Caco-2 (cell line): ENCODE measurements around the gene ANKRD63. TPM values are rescaled to one million over a fixed set of nuclear protein-coding genes. Genes with fewer than 3 reads are reported as not detected.

Experiments used
- BruUV-seq: library from RNA; stranded (reverse); fragments of 400-500 nt; replicated peaks from 2 replicates; lab custom pipeline; 2021; lab: Mats Ljungman, UMichigan
- CTCF ChIA-PET: fragments of 300-600 bp; sonication (Branson Sonifier 250); formaldehyde crosslinking; loops from one replicate; lab custom pipeline; 2022; ENCODE audit warnings: antibody characterized with exemption; lab: Charles Lee
- POLR2A ChIA-PET: fragments of 300-600 bp; sonication (Branson Sonifier 250); formaldehyde crosslinking; loops from one replicate; lab custom pipeline; 2022; ENCODE audit warnings: antibody characterized with exemption; lab: Charles Lee
- DNase-seq, 2 experiments: peaks; one replicate each; pipeline versions ENCODE4 v3.0.0 to v3.0.0-alpha.2; 2020 to 2022
- H3K27me3 ChIP-seq: replicated peaks from 2 replicates; pipeline ENCODE4 v1.6.0; 2011; ENCODE audit warnings: low read length; ENCODE audit not compliant: control insufficient read depth, insufficient read depth
- H3K36me3 ChIP-seq: 2 replicates; pipeline ENCODE4 v1.5.1; 2011; ENCODE audit warnings: low read length; ENCODE audit not compliant: control insufficient read depth, insufficient read depth
- H3K4me1 ChIP-seq: fragments of 250-450 bp; sonication (Bioruptor Pico); 2 replicates; pipeline ENCODE4 v1.5.1; 2020; ENCODE audit warnings: mild to moderate bottlenecking
- H3K4me3 ChIP-seq: 2 replicates; pipeline ENCODE4 v1.5.1; 2011; ENCODE audit warnings: low read depth, mild to moderate bottlenecking, control low read depth, low read length
- H3K9me3 ChIP-seq: fragments of 250-450 bp; sonication (Bioruptor Pico); 2 replicates; pipeline ENCODE4 v1.5.1; 2020; ENCODE audit warnings: mild to moderate bottlenecking, moderate library complexity
- H3K27ac Mint-ChIP-seq: one replicate; pipeline ENCODE4 v1.8.0; 2022; ENCODE audit warnings: mixed read lengths; ENCODE audit not compliant: unreplicated experiment
- H3K27me3 Mint-ChIP-seq: one replicate; pipeline ENCODE4 v1.8.0; 2022; ENCODE audit warnings: mixed read lengths; ENCODE audit not compliant: insufficient read depth, unreplicated experiment
- H3K36me3 Mint-ChIP-seq: one replicate; pipeline ENCODE4 v1.8.0; 2022; ENCODE audit warnings: mild to moderate bottlenecking, mixed read lengths; ENCODE audit not compliant: insufficient read depth, unreplicated experiment
- H3K4me1 Mint-ChIP-seq: one replicate; pipeline ENCODE4 v1.8.0; 2022; ENCODE audit warnings: low read depth, mixed read lengths; ENCODE audit not compliant: unreplicated experiment
- H3K4me3 Mint-ChIP-seq: one replicate; pipeline ENCODE4 v1.8.0; 2022; ENCODE audit warnings: mild to moderate bottlenecking, moderate library complexity, mixed read lengths; ENCODE audit not compliant: unreplicated experiment
- H3K9me3 Mint-ChIP-seq: one replicate; pipeline ENCODE4 v1.8.0; 2022; ENCODE audit warnings: mixed read lengths; ENCODE audit not compliant: unreplicated experiment
- intact Hi-C: fragments of 100-400 bp; cut with micrococcal nuclease; formaldehyde crosslinking; loops from one replicate; pipeline ENCODE4 v1.10.0; 2022; ENCODE audit not compliant: unreplicated experiment
- total RNA-seq: library from RNA; stranded (reverse); gene quantifications from 2 replicates; pipeline ENCODE4 v1.2.3, GENCODE V29; 2022
- TF ChIP-seq, protein P1 (sequence below), 2 experiments: fragments of 200-600 bp in 1 of 2; IDR thresholded peaks; 1 replicate in 1 of 2; 2 replicates in 1 of 2; pipeline versions ENCODE4 v1.5.1 to v1.8.0; 2011 to 2022; ENCODE audit warnings: antibody characterized with exemption in 1 of 2, control low read depth in 1 of 2, inconsistent platforms in 1 of 2, low read depth in 1 of 2, low read length in 1 of 2, mild to moderate bottlenecking in 1 of 2, moderate library complexity in 1 of 2; ENCODE audit not compliant: insufficient read depth in 1 of 2, severe bottlenecking in 1 of 2, unreplicated experiment in 1 of 2

Gene ANKRD63
- total RNA-seq, 1 experiment from 2014 or later, result 0.79 TPM

DNA sequence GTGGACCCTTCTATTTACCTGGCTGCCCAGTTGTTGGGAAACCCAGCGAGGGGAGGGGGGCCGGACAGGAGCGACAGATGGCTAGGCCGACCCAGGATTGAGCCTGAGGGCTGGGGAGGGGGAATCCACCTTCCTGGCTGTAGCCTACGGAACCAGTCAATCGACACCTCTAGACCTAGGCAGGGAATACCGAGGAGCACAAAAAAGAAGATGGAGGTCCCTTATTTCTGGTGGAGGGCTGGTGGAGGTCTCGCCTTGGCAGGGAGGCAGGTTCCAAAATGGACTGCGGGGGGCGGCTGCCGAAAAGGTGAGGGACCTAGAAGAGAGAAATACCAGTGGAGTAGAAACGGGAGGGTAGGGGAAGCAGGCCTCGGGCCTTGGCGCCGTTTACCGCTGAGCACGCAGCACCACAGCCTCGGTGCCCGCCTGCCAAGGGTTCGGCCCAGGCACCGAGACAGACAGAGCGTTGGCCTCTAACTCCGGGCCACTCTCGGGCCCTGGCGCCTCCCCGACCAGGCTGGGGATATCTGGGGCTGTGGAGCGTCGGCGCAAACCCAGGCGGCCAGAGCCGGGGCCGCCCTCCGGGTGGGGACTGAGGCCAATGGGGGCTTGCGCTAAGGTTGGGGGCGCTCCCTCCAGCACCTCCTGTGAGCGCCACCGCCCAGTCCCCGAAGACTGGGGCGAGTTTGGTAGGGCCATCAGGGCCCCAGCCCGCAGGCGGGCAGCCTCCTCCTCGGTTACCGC, 1.6 kb downstream of the ANKRD63 start:
- no TSS peak for BruUV-seq
- Histone ChIP-seq H3K27me3 (no peaks in the 10 kb centered on the region), H3K9me3 (no peaks in the 10 kb centered on the region), H3K4me1 (no peaks in the 10 kb centered on the region; the same call in 1 of the 2 replicates), H3K36me3 (no peaks in the 10 kb centered on the region), H3K4me3 (no peak overlapping the region)
- Mint-ChIP-seq H3K27me3 (no peaks in the 10 kb centered on the region), H3K27ac (no peak overlapping the region), H3K36me3 (peaks cover 5% of the 10 kb centered on the region), H3K9me3 (no peaks in the 10 kb centered on the region), H3K4me3 (peak overlapping the region; percentile 60), H3K4me1 (no peaks in the 10 kb centered on the region)
- intact Hi-C loops, result no loop called here
- ChIA-PET CTCF (interaction anchor here (1.1 to 3.0 kb wide), 5 partner anchors 10 to 57 kb away, joined by 3 to 60 read pairs (median 21); partner anchors contain the start of genes CCDC9B and PLCB2), POLR2A (no interaction called here)
- TF ChIP-seq, protein P1, sequence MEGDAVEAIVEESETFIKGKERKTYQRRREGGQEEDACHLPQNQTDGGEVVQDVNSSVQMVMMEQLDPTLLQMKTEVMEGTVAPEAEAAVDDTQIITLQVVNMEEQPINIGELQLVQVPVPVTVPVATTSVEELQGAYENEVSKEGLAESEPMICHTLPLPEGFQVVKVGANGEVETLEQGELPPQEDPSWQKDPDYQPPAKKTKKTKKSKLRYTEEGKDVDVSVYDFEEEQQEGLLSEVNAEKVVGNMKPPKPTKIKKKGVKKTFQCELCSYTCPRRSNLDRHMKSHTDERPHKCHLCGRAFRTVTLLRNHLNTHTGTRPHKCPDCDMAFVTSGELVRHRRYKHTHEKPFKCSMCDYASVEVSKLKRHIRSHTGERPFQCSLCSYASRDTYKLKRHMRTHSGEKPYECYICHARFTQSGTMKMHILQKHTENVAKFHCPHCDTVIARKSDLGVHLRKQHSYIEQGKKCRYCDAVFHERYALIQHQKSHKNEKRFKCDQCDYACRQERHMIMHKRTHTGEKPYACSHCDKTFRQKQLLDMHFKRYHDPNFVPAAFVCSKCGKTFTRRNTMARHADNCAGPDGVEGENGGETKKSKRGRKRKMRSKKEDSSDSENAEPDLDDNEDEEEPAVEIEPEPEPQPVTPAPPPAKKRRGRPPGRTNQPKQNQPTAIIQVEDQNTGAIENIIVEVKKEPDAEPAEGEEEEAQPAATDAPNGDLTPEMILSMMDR (IDR thresholded peaks at IDR 0.05; ENCODE audit: insufficient read depth in 1 of 2, low read depth in 1 of 2, low read length in 1 of 2, severe bottlenecking in 1 of 2, unreplicated experiment in 1 of 2), result no peak
- DNase-seq, result no peak

- TF ChIP-seq, protein P1 (IDR thresholded peaks at IDR 0.05; ENCODE audit: insufficient read depth in 1 of 2, low read depth in 1 of 2, low read length in 1 of 2, severe bottlenecking in 1 of 2, unreplicated experiment in 1 of 2), result no peak
- no peak overlapping the region for H3K27ac Mint-ChIP-seq
- Histone ChIP-seq H3K36me3 (no peaks in the 10 kb centered on the region; the same call in 1 of the 2 replicates), H3K9me3 (no peaks in the 10 kb centered on the region), H3K4me3 (no peak overlapping the region), H3K4me1 (no peaks in the 10 kb centered on the region; the same call in 1 of the 2 replicates), H3K27me3 (no peaks in the 10 kb centered on the region)
- no peaks in the 10 kb centered on the region for H3K9me3 Mint-ChIP-seq
- peak overlapping the region; percentile 60 for H3K4me3 Mint-ChIP-seq
- peaks cover 10% of the 10 kb centered on the region for H3K36me3 Mint-ChIP-seq
- CTCF ChIA-PET, result interaction anchor here (1.3 to 3.0 kb wide), 5 partner anchors 8 to 63 kb away, joined by 7 to 60 read pairs (median 17); partner anchors contain the start of genes CCDC9B and PLCB2
- intact Hi-C loops, result no loop called here
- no peak for DNase-seq
- POLR2A ChIA-PET, result interaction anchor here (0.6 kb wide), 1 partner anchor 216 kb away, joined by 3 read pairs; no protein-coding TSS in a partner anchor
- H3K4me1 Mint-ChIP-seq, result no peaks in the 10 kb centered on the region
- no TSS peak for BruUV-seq
- H3K27me3 Mint-ChIP-seq, result no peaks in the 10 kb centered on the region
These were observed 2.4 kb downstream of the ANKRD63 start for GRCh38 chr15:40280260-40281056.
